Measurements from ENCODE around the gene C2CD4D. TPM values are rescaled to one million over a fixed set of nuclear protein-coding genes. Genes with fewer than 3 reads are reported as not detected.

Gene C2CD4D
- total RNA-seq, 4 donors from 2014 or later = 2.2 to 3.9 TPM; not detected in 2

- TF ChIP-seq POLR2A (IDR thresholded peaks at IDR 0.05) = no peak
- TF ChIP-seq CTCF (IDR thresholded peaks at IDR 0.05) = no peak
- TF ChIP-seq EP300 (IDR thresholded peaks at IDR 0.05) = no peak
- Histone ChIP-seq H3K27me3 (no peaks in the 10 kb centered on the region), H3K9me3 (no peaks in the 10 kb centered on the region), H3K4me3 (no peak overlapping the region), H3K36me3 (peaks cover 0 to 10% (median 0%) of the 10 kb centered on the region in 3 donors), H3K4me1 (no peaks in the 10 kb centered on the region), H3K27ac (no peak overlapping the region)
- no peak for DNase-seq (ENCODE audit: low spot score in 2 of 2)
- 42 to 49% methylated on average over 3 of the region's 3 CpGs for WGBS, 2 donors
Observed at GRCh38 chr1:151849126-151849525, 9.5 kb upstream of the C2CD4D start.

GRCh38 chr1:151847867-151848596 is 8.4 kb upstream of the C2CD4D start:
- H3K27ac ChIP-seq = no peak overlapping the region
- H3K4me1 ChIP-seq = no peaks in the 10 kb centered on the region
- no peak overlapping the region for H3K4me3 ChIP-seq
- TF ChIP-seq EP300 (IDR thresholded peaks at IDR 0.05) (no peak), POLR2A (IDR thresholded peaks at IDR 0.05) (no peak), CTCF (IDR thresholded peaks at IDR 0.05) (no peak)
- peaks cover 0 to 10% (median 0%) of the 10 kb centered on the region in 3 donors for H3K36me3 ChIP-seq
- DNase-seq (ENCODE audit: low spot score in 2 of 2) = no peak
- 53 to 57% methylated on average over 10 to 11 of the region's 11 CpGs for WGBS, 2 donors
- no peaks in the 10 kb centered on the region for H3K27me3 ChIP-seq
- H3K9me3 ChIP-seq = no peaks in the 10 kb centered on the region

GRCh38 chr1:151846686-151847237 is 7.1 kb upstream of the C2CD4D start:
- Histone ChIP-seq H3K27ac (no peak overlapping the region), H3K36me3 (peaks cover 0 to 10% (median 0%) of the 10 kb centered on the region in 3 donors), H3K27me3 (no peaks in the 10 kb centered on the region), H3K4me3 (no peak overlapping the region), H3K4me1 (no peaks in the 10 kb centered on the region), H3K9me3 (no peaks in the 10 kb centered on the region)
- DNase-seq (ENCODE audit: low spot score in 2 of 2) = no peak
- 84 to 86% methylated on average over 8 of the region's 8 CpGs for WGBS, 2 donors
- no peak for TF ChIP-seq CTCF (IDR thresholded peaks at IDR 0.05)
- TF ChIP-seq POLR2A (IDR thresholded peaks at IDR 0.05) = no peak
- no peak for TF ChIP-seq EP300 (IDR thresholded peaks at IDR 0.05)

GRCh38 chr1:151846062-151846568 is 6.5 kb upstream of the C2CD4D start:
- Histone ChIP-seq H3K9me3 (no peaks in the 10 kb centered on the region), H3K27me3 (no peaks in the 10 kb centered on the region), H3K4me1 (no peaks in the 10 kb centered on the region), H3K27ac (no peak overlapping the region), H3K36me3 (peaks cover 0 to 10% (median 0%) of the 10 kb centered on the region in 3 donors), H3K4me3 (no peak overlapping the region)
- TF ChIP-seq POLR2A (IDR thresholded peaks at IDR 0.05) (no peak), CTCF (IDR thresholded peaks at IDR 0.05) (no peak), EP300 (IDR thresholded peaks at IDR 0.05) (no peak)
- DNase-seq (ENCODE audit: low spot score in 2 of 2) = no peak
- 57 to 67% methylated on average over 6 of the region's 6 CpGs for WGBS, 2 donors

GRCh38 chr1:151843398-151843797 is 3.8 kb upstream of the C2CD4D start:
- Histone ChIP-seq H3K27me3 (peaks cover 0 to 16% of the 10 kb centered on the region in 2 donors), H3K36me3 (peaks cover 0 to 10% (median 0%) of the 10 kb centered on the region in 3 donors), H3K4me3 (no peak overlapping the region), H3K9me3 (no peaks in the 10 kb centered on the region), H3K27ac (no peak overlapping the region), H3K4me1 (peaks cover 0 to 23% (median 9%) of the 10 kb centered on the region in 4 donors)
- WGBS, 2 donors = 92% methylated on average over 2 of the region's 2 CpGs
- DNase-seq (ENCODE audit: low spot score in 2 of 2) = no peak
- no peak for TF ChIP-seq POLR2A (IDR thresholded peaks at IDR 0.05)
- TF ChIP-seq EP300 (IDR thresholded peaks at IDR 0.05) = no peak
- TF ChIP-seq CTCF (IDR thresholded peaks at IDR 0.05) = no peak

All from tibial nerve (tissue), 4 donors.